SH-SY5Y (cell line): ENCODE results near the gene ZNF106.

Source experiments
- GATA2 ChIP-seq: IDR thresholded peaks from 2 replicates; pipeline ENCODE4 v1.6.1; 2011; ENCODE audit warnings: mild to moderate bottlenecking, low read depth, low read length
- GATA3 ChIP-seq: IDR thresholded peaks from 2 replicates; pipeline ENCODE4 v1.6.1; 2011; ENCODE audit warnings: low read depth, mild to moderate bottlenecking, low read length, moderate library complexity

Gene ZNF106

DNA sequence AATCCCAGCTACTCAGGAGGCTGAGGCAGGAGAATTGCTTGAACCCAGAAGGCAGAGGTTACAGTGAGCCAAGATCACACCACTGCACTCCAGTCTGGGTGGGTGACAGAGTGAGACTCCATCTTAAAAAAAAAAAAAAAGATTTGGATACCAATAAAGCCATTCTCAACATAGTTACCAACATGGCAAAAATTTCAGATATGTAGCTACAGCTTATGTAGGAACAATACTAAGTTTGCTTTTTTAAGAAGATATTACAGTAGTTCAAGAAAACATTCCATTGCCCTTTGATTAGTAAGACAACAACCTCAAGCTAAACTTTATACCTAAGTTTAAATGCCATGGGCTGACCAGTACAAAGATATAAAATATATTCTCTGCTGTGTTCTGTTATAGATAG is 34.4 kb downstream of the ZNF106 start:
- TF ChIP-seq GATA3, result no peak
- no peak for TF ChIP-seq GATA2

DNA sequence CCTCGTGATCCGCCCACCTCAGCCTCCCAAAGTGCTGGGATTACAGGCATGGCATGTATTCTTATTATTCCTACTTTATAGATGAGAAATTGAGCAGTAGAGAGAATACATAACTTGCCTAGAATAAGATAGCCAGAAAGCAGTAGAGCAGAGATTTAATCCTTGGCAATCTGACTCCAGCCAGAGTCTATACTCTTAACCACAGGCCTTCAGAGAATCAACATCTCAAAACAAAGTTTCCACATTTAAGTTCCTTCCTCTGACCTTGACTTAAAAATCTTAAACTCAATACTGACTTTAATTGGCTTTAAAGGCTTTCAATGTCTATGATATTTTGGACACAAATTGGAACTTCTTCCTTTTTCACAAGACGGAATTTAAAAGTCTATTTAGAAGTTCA is 37.1 kb downstream of the ZNF106 start:
- TF ChIP-seq GATA3, result no peak
- TF ChIP-seq GATA2, result no peak

DNA sequence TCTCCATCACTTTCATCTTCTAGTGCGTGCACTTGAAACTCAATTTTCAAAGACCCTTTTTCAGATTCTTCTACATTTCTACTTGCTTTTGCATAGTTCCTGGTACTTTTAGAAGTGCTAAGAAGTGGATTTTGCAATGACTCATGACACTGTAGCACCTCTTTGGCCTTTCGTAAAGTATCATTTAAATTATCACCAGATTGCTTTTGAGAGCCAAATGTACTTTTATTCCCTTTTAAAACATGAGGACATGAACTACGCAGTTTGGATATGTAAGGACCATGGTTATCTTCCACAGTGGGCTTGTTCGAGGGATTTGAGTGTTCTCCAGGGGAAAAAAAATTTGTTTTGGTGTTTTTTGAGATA is 40.5 kb downstream of the ZNF106 start:
- TF ChIP-seq GATA3 (no peak), GATA2 (no peak)

DNA sequence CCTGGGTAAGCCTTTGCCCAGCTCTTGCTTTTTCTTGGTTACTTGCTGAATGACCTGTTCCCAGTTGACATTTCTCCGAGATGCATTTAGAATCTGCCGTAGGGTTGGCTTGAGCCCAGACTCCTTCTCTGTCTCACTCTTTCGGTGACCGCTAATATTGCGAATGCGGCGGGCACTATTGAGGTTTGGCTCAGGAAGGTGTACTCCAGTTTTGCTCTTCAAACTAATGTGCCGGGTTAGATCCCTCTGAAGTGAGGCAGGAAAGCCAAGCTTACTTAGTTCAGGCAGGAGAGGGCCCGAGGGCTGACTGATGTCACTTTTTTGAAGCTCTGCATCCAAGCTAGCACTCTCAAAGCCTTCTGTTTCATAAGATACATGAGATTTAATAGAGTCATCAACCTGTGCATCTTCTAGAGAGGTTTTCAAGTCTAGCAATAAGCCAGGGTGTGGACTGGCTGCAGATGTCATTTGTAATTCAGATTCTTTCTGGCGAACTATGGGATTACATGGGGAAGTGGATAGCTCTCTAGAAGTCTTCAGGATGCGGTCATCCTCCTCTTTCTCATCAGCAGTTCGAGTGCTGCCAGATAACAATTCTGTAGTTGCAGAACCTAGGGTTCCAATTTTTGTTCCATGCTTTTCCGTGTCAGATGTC is 41.0 kb downstream of the ZNF106 start:
- TF ChIP-seq GATA2 (no peak), GATA3 (no peak)

DNA sequence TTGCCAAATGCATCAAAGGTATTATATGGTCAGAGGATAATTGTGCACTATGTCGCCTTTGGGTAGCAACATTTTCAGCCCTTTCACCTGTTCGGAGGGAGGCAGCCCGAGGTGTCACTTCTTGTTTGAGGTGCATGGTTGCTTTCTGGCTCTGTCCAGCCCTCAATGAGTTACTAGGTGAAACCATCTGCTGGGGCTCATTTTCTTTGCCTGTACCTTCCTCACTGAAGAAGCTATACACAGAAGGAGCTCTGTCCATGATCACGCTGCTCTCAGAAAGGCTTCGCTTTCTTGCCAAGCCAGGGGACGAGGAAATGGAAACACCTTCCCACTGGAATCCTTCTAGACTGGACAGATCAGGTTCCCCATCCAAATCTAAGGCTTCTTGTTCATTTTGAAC is 42.7 kb downstream of the ZNF106 start:
- no peak for TF ChIP-seq GATA2
- TF ChIP-seq GATA3, result no peak

DNA sequence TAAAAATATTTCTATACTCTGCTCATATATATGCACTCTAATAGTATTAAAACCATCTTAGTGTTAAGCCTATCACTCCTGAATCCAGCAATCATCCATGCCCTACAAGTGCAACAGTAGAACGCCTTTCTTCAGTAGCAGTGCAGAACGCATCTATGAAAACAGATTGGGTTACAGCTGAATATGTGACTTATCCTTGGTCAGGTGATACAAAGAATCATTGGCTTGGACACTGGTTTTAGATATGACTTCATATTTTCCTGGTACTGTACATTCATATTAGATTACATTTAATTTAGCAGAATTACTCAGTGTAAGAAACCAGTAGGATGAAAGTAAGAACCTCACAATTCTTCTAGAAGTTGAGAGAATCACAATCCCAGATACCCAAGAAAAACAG is 43.3 kb downstream of the ZNF106 start:
- TF ChIP-seq GATA2 (no peak), GATA3 (no peak)

DNA sequence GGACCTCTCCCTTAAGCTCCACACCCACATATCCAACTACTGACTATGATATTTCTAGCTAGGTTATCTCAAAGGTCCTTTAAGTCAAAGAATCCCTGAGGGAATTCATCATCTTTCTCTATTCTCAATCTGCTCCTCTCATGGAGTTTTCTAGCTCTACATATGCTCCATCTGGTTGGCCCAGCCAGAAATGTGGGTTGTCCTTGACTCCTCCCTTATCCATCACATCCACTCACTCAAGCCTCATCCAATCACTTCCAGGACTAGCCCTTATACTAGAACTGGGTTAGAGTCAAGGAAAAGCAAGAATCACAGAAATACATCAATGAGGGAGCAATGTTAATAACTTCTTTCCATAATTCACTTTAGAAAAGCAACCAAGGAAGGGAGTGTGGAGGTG is 45.4 kb downstream of the ZNF106 start:
- TF ChIP-seq GATA2 (no peak), GATA3 (no peak)

DNA sequence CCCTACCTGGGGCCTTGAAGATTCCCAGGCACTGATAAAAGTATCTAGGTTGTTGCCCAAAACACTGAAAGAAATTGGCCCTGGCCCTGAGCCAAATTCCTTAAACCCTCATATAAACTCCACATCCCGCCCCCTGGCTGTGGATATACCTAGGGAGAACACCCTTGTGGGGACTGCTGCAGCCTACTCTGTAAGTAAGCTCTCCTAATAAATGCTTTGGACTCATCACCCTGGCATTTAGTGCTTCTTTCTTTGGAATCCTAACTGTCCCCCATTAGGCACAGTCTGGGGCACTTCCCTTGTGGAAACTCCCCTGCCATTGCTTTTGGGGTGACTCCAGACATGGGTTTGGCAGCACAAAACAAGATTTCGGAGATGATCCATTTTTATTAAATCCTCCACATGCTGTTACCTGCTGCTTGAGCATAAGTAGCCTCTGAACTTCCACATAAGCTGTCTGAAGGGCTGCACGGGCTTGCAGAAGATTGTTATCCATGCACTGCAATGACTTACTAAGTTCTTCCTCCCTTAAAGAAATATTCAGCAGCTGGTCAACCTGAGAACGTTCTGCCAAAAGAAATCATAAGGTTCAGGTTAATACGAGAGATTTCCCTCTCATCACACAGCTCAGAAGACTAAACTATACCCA is 46.4 kb downstream of the ZNF106 start:
- no peak for TF ChIP-seq GATA3
- no peak for TF ChIP-seq GATA2

DNA sequence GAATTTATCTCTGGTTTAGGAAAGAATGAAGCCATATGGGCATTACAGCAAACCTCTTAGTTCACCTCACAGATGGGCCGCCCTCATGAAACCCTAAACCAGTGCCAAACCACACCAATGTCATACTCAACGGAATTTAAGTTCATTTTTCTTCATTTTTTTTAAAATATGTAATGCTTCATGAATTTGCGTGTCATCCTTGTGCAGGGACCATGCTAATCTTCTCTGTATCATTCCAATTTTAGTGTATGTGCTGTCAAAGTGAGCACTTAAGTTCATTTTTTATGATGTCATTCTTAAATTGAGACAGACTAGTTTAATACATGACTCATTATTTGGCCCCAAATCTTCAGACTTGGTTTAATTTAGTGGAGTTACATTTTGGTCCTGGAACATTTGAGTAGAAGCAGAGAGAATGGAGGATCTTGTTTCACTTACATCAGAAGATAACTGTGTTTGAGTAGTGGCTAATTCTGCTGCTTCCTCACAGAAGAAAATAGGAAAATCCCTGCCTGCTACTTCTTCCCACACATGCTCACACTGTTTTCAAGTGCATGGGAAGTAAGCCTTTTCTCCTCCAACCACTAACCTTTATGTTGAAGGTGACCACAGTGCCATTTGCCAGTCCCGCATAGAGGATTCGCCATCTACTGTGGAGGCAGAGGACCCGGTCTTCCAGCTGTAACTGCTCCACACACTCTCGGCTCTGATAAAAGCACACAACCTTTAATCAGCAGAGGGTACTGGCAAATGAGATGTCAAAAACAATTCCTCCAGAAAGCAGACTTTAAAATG is 63.3 kb downstream of the ZNF106 start:
- no peak for TF ChIP-seq GATA3
- TF ChIP-seq GATA2, result no peak

DNA sequence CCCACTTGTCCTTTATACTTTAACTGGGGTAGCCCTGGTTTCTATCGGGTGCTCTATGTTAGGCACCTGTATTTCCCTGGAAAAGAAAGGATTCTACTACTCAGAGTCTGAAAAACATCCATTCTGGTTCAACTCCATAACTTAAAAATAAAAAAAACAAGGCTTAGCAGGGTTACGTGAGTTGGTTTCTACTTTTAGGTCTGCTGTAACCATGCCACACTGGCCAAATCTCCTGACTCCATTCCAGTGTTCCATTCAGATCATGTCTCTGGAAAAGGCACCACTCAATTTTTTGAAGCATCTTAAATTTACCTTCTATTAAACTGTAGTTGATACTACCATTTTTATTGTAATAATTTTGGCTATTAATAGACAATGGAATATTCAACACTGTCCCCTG is 69.6 kb downstream of the ZNF106 start:
- TF ChIP-seq GATA3 (no peak), GATA2 (no peak)

DNA sequence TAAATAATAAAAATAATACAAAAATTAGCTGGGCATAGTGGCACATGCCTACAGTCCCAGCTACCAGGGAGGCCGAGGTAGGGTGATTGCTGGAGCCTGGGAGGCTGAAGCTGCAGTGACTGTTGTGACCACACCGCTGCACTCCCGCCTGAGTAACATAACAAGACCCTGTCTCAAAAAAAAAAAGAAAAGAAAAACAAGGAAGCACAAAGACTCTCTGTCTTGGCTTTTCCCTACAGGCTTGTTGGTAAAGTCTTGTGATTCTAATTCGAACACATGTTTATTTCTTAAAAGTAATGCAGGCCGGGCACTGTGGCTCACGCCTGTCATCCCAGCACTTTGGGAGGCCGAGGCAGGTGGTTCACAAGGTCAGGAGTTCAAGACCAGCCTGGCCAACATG is 71.6 kb downstream of the ZNF106 start:
- no peak for TF ChIP-seq GATA3
- no peak for TF ChIP-seq GATA2

DNA sequence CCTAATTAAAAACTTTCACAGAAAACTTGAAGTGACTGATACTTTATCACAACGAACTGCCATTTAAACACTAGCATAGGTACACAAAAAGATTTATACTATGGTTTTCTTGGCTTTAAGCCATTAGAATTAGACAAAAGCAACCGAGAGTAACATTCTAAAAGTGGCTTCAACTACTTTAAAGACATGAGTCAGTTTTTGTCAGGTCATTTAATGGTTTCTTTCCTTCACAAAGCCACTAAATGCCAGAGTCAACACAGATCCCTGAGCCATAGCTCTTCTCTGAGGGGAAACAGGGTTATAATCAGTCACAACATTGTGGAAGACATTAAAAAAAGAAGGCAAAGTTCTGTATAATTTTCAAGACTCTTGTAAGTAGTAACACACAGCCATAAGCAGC is 77.0 kb downstream of the ZNF106 start:
- TF ChIP-seq GATA2 (no peak), GATA3 (no peak)

DNA sequence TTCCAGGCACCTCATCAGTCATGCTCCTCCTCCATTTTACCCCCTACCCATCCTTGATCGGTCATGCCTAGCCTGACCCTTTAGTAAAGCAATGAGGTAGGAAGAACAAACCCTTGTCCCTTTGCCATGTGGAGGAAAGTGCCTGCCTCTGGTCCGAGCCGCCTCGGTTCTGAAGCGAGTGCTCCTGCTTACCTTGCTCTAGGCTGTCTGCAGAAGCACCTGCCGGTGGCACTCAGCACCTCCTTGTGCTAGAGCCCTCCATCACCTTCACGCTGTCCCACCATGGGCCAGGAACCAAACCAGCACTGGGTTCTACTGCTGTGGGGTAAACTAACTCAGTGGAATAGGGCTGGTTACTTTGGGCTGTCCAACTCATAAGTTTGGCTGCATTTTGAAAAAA is 79.1 kb downstream of the ZNF106 start:
- TF ChIP-seq GATA2, result no peak
- TF ChIP-seq GATA3, result no peak

DNA sequence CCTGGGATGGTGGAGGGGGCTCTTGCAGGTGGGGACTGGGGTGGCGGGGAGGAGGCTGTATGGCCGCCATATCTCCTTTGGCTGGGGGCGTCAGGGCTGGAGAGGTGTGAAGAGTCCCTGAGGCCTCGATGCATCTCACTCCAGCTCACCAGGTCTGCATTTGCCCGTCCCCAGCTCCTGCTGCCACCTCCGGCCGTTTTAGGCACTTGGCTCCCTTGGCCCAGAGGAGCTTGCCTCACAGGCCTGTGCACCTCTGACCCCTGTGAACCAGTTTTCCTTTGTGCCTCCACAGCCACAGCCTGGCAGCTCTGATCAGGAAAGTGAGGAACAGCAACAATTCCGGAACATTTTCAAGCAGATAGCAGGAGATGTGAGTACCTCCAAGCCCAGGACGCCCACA is 81.9 kb downstream of the ZNF106 start:
- TF ChIP-seq GATA2, result no peak
- TF ChIP-seq GATA3, result no peak

DNA sequence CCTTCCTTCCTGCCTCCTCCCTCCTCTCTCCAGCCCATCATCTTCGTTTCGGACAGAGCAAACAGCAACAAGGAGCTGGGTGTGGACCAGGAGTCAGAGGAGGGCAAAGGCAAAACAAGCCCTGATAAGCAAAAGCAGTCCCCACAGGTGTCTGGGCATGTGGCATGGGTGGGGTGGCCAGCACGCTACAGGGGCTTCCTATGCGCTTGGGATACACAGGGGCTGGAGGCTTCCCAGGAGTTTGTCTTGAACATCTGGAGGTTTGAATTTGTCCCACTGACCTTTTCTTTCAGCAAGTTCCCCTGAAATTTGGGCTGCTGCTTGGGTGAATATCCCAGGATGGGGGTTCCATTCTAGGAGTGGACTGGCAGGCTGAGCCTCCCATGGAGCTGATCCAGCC is 82.8 kb downstream of the ZNF106 start:
- TF ChIP-seq GATA2 (no peak), GATA3 (no peak)
